ENCODE data around the gene NUP214.
"Not testable (repeated sequence)": the region's sequence is repeated elsewhere in the genome, so short reads cannot be mapped to it uniquely, and the experiment has no call there.

Gene NUP214

GRCh38 chr9:131096269-131097125 is 28.9 kb upstream of the NUP214 start, which contains the start of gene AIF1L:
Gene AIF1L, plus strand, starts transcription at chr9:131096531. Its CDS starts 99 bp downstream, at chr9:131096630.
- DNase-seq (ENCODE audit: low read depth) = no peak

GRCh38 chr9:131097126-131097947 is 28.0 kb upstream of the NUP214 start:
- DNase-seq (ENCODE audit: low read depth) = no peak

- DNase-seq (ENCODE audit: low read depth) = no peak
These were observed 27.5 kb upstream of the NUP214 start for GRCh38 chr9:131097948-131098278.

- no peak for DNase-seq (ENCODE audit: low read depth)
These were observed 26.8 kb upstream of the NUP214 start for GRCh38 chr9:131098391-131099101.

- no peak for DNase-seq (ENCODE audit: low read depth)
These were observed 26.2 kb upstream of the NUP214 start for GRCh38 chr9:131099102-131099606.

- not testable (repeated sequence) for DNase-seq (ENCODE audit: low read depth)
These were observed 25.5 kb upstream of the NUP214 start for GRCh38 chr9:131099845-131100244.

- no peak for DNase-seq (ENCODE audit: low read depth)
These were observed 24.9 kb upstream of the NUP214 start for GRCh38 chr9:131100445-131100844.

GRCh38 chr9:131101207-131101964 is 24.0 kb upstream of the NUP214 start:
- DNase-seq (ENCODE audit: low read depth) = no peak

GRCh38 chr9:131103024-131103423 is 22.4 kb upstream of the NUP214 start:
- DNase-seq (ENCODE audit: low read depth) = no peak

GRCh38 chr9:131103535-131103934 is 21.9 kb upstream of the NUP214 start:
- DNase-seq (ENCODE audit: low read depth) = no peak

GRCh38 chr9:131104016-131104740 is 21.2 kb upstream of the NUP214 start:
- DNase-seq (ENCODE audit: low read depth) = no peak

GRCh38 chr9:131105952-131106351 is 19.4 kb upstream of the NUP214 start:
- no peak for DNase-seq (ENCODE audit: low read depth)

- no peak for DNase-seq (ENCODE audit: low read depth)
These were observed 17.6 kb upstream of the NUP214 start for GRCh38 chr9:131107760-131108159.

GRCh38 chr9:131111186-131111853 is 14.1 kb upstream of the NUP214 start:
- no peak for DNase-seq (ENCODE audit: low read depth)

- DNase-seq (ENCODE audit: low read depth) = no peak
These were observed 13.5 kb upstream of the NUP214 start for GRCh38 chr9:131111854-131112311.

GRCh38 chr9:131112374-131113154 is 12.8 kb upstream of the NUP214 start:
- DNase-seq (ENCODE audit: low read depth) = no peak

- no peak for DNase-seq (ENCODE audit: low read depth)
These were observed 11.7 kb upstream of the NUP214 start for GRCh38 chr9:131113655-131114054.

GRCh38 chr9:131114084-131114535 is 11.3 kb upstream of the NUP214 start:
- DNase-seq (ENCODE audit: low read depth) = no peak

GRCh38 chr9:131115360-131115742 is 10.0 kb upstream of the NUP214 start:
- not testable (repeated sequence) for DNase-seq (ENCODE audit: low read depth)
